ENCODE measurements around the gene RUVBL1.

- TF ChIP-seq CTCF (IDR thresholded peaks at IDR 0.05 in 2 of 3, conservative IDR thresholded peaks at IDR 0.05 in 1 of 3; ENCODE audit: control insufficient read depth in 2 of 3, extremely low read depth in 1 of 3, insufficient read depth in 1 of 3, low read depth in 3 of 3, low read length in 3 of 3) = no peak
- no peak for TF ChIP-seq MYC (IDR thresholded peaks at IDR 0.05; ENCODE audit: insufficient read depth, insufficient read length, insufficient replicate concordance, low read length, severe bottlenecking)
- TF ChIP-seq RFX5 (IDR thresholded peaks at IDR 0.05; ENCODE audit: low read depth, low read length) = no peak
- no peak for TF ChIP-seq E2F8 (IDR thresholded peaks at IDR 0.05; ENCODE audit: low read depth, partially characterized antibody)
- TF ChIP-seq E4F1 (IDR thresholded peaks at IDR 0.05; ENCODE audit: borderline replicate concordance, partially characterized antibody) = no peak
- TF ChIP-seq CREB1 (IDR thresholded peaks at IDR 0.05; ENCODE audit: low read depth) = no peak
- no peak for TF ChIP-seq ZBED1 (IDR thresholded peaks at IDR 0.05; ENCODE audit: borderline replicate concordance)
- TF ChIP-seq SREBF2 (IDR thresholded peaks at IDR 0.05; ENCODE audit: low read length) = no peak
- no peak for TF ChIP-seq JUNB (IDR thresholded peaks at IDR 0.05)
- TF ChIP-seq POLR2AphosphoS5 (IDR thresholded peaks at IDR 0.05; ENCODE audit: low read length) = no peak
- TF ChIP-seq ELK1 (IDR thresholded peaks at IDR 0.05; ENCODE audit: low read depth, low read length) = no peak
These were observed 9.5 kb downstream of the RUVBL1 start for GRCh38 chr3:128113817-128114794.
